Mammary epithelial cell (primary cell): Measurements from ENCODE around the gene ARPC5.

Experiments used
- CTCF ChIP-seq, 2 donors: IDR thresholded peaks in 1 of 2; conservative IDR thresholded peaks in 1 of 2; 2 replicates each; pipeline ENCODE4 v1.5.1; 2011 to 2012; ENCODE audit warnings: inconsistent platforms in 2 of 2, low read length in 2 of 2, mild to moderate bottlenecking in 2 of 2, control low read depth in 1 of 2, low read depth in 1 of 2; ENCODE audit not compliant: insufficient read depth in 1 of 2; ENCODE audit errors: extremely low read depth in 1 of 2
- EZH2 ChIP-seq: IDR thresholded peaks from 2 replicates; pipeline ENCODE4 v1.6.1; 2012; ENCODE audit warnings: low read length, inconsistent platforms, borderline replicate concordance

- no peak for TF ChIP-seq CTCF (conservative IDR thresholded peaks at IDR 0.05 in 1 of 2, IDR thresholded peaks at IDR 0.05 in 1 of 2; ENCODE audit: extremely low read depth in 1 of 2, insufficient read depth in 1 of 2, low read depth in 1 of 2, low read length in 2 of 2)
- no peak for TF ChIP-seq EZH2
Observed at GRCh38 chr1:183652547-183653461, 17.2 kb upstream of the ARPC5 start, which contains the start of gene APOBEC4.
